ENCODE measurements around the gene ID2.
A peak's percentile ranks its signal among the peaks of the same experiment; 100 is the strongest.
"Not testable (repeated sequence)": the region's sequence is repeated elsewhere in the genome, so short reads cannot be mapped to it uniquely, and the experiment has no call there.

The ID2 gene

DNA sequence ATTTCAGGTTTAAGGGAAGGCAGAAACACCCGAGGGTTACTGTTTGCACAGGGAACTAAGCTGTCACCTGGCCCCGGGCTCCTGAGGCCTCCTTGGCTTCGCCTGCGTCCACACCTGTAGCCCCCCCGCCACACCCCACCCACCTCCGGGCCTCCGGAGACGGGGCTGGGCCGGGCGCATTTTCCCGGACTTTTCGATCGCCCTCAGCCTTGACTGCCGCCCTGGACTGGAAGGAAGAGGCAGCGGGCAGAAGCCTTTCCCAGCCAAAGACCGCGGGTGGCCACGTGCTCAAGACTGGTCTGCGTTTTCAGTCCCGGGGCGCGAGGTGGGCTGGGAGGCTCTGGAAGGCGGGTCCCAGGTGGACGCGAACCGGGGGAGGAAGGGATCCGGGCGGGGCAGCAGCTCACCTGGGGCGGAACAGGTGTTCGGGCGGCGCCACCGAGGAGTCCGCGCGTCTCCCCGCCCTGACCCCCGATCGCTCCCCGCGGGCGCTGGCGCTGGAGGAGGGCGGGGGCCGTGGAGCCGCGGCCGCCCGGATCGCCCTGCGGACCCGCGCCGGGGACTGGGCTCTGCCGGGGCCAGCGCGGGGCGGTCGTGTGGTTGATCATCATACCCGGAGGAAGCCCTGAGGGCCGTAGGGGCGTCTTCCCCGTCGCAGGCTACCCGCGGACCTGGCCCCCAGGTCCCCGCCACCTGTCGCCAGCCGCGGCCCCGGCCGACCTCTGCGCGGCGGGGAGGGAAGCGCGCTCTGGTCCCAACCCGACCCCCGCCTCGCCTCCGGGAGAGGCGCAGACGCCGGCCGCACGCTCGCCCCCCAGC is 3.2 kb downstream of the ID2 start:
- peak; percentile 52 for DNase-seq (ENCODE audit: low spot score)

DNA sequence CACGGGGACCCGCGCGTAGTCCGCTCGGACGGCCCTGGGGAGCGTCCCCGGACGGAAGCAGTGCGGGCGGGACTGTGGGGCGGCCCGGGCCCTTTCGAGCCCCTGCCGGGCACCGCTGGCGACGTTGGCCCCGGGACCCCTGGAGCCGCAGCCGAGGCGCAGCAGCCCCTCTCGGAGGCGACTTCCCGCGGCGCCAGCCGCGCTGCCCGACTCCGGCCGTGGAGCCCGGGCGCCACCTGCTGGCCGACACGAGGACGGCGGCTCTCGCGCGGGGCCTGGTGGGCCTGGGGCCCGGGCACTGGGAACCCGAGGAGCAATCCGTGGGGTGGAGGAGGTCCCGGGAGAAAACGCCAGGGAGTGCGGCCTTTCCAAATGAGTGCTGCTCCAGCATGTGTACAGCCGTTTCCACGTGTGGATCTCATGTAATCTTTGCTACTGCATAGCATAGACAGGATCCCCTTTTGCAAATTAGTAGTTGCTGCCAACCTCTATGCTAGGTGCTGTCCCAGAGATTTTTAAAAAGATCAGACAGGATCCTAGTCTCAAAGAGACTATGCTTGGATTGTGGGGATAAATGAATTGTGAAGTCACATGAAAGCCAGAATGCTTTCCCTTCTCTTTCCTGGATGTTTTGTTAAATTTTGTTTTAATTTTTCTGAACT is 4.0 kb downstream of the ID2 start:
- DNase-seq (ENCODE audit: low spot score), result peak; percentile 71

- DNase-seq (ENCODE audit: low spot score), result no peak
Observed at GRCh38 chr2:8691859-8692437, 10.1 kb downstream of the ID2 start.

GRCh38 chr2:8692783-8693156 is 10.9 kb downstream of the ID2 start:
- DNase-seq (ENCODE audit: low spot score), result no peak

DNA sequence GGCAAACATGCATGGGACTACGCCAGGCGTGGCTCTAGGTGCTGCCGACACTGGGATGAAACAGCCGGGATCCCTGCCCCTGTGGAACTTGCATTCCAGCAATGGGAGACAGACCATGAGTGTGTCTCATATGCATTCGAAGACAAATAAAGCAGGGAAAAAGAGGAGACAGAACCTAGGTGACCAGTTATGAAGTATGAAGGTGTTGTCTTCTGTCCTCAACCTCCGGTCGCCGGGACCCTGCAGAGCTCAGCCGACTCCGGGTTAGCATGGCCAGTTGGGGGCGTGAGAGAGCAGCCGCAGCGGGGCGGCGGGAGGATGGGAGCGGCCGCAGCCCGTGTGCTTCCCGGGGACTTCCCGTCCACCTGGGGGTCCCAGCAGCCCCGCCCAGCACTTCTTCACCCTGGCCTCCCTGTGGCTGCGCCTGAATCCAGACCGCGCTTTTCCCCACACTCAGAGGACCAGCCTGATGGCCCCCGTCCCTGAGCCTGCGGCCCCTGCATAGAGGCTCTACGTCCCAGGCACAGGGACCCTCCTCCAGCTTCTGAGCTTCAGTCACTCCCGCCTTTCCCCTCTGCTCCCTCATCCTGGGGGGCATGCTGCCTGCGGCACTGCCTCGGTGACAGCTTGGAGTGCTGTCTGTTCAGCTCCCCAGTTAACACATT is 11.4 kb downstream of the ID2 start:
- no peak for DNase-seq (ENCODE audit: low spot score)

- peak; percentile 33 for DNase-seq (ENCODE audit: low spot score)
Observed at GRCh38 chr2:8694737-8695136, 12.9 kb downstream of the ID2 start.

DNA sequence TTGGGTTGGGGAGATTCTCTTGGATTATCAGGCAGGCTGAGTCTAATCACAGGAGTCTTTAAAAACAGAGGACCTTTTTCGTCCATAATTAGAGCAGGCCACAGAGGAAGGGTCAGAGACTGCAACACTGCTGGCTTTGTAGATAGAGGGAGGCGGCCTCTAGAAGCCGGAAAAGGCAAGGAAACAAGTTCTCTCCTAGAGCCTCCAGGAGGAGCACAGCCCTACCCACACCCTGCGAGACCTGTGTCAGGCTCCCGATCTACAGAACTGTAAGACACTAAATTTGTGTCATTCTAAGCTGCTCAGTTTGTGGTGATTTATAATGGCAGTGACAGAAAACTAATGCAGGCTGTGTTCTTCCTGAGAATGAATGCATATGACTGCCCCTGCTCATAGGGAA is 15.3 kb downstream of the ID2 start:
- no peak for DNase-seq (ENCODE audit: low spot score)

- DNase-seq (ENCODE audit: low spot score), result no peak
Observed at GRCh38 chr2:8699839-8700238, 18.0 kb downstream of the ID2 start.

DNA sequence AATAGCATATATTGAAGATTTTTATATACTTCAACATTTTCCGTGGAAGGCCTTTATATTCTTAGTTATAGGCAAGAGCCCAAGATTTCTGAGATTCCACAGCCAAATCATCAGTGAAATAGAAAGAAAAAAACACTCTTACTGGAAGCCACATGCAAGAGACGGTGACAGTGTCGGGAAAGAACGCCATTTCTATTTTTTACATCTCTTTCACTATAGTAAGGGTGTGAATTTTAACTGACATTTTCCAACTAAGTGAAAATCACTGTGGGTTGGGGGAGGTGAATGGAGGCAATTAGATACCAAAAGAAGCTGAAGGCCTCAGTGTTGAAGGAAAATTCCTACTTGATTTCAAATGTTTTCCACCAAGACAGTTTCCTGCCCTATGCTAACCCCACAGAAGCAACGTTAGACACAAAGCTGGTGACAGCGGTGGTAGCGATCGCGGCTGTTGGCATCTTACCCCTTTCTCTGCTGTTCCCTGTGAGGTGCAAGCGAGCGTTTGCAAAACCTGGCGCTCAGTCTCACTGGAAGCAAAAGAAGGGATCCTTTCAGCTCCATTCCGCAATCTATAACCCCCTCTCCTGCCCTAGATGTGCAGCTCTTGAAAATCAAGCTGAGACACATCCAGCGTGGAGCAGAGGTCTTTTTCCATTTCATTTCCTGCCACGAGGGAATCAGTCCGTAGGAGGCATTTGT is 20.0 kb downstream of the ID2 start:
- DNase-seq (ENCODE audit: low spot score), result no peak

DNA sequence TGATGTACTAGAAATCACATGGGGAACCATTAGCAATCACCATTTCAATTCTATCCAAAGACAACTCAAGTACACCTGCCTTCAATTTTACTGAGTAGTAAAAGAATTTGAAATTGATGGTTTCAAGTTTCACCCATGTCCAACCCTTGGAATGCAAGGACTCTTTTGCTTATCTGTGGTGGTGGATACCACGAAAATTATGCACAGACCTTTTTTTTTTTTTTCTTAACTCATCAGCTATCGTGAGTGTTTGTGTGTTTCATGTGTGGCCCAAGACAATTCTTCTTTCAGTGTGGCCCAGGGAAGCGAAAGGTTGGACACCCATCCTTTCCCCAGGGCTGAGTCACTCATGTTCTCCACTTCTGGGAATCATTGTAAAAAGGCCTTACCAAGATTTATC is 23.1 kb downstream of the ID2 start:
- no peak for DNase-seq (ENCODE audit: low spot score)

DNA sequence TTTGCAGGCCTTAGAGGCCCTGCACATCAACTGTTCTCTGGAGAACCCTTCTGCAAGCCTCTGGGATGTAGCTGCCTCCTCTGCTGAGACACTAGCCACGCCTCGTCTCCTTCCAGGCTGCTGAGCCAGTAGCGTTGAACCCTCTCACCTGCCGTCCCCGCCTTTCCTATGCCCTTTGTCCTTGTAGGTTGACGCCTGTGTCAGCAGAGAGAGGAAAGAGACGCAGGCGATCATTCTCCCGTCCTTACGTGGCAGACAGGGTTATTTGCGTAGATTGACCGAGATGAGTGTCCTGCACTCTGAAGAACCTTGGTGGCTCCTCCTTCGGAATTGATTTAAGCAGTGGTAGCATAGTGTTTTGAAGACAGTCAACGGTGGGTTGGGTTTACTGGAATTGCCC is 27.8 kb downstream of the ID2 start:
- no peak for DNase-seq (ENCODE audit: low spot score)

DNA sequence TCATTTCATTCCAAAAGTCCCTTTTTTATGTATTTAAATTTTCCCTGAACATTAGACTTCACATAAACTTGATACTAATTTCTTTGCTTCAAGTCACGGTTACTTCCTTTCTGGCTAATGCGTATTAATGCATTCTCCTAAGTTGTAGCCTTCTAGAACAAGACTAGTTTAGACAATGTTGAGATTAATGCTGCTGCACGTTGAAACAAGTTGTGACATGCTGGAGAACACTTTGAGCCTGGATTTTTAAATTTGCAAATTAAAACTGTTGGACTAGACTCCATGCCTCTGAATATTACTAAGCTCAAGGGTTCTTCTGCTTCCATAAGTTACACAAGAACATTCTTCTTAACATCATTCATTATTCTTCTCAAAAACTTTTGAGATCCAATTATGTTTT is 29.1 kb downstream of the ID2 start:
- no peak for DNase-seq (ENCODE audit: low spot score)

DNA sequence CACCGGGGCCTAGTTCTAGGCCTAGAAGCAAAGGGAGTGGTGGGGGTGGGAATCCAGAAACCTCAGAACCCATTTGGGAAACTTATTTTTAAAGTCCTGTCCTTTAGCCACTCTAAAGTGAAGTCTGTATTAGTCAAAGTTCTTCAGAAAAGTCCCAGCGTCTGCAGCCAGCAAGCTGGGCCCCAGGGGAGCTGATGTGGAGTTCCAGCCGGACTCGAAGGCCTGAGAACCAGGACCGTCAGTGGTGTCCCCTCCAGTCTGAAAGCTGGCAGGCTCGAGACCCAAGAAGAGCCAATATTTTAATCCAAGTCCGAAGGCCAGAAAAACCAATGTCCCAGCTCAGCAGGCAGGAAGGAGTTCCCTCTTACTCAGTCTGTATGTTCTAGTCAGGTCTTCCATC is 32.4 kb downstream of the ID2 start:
- DNase-seq (ENCODE audit: low spot score), result no peak

DNA sequence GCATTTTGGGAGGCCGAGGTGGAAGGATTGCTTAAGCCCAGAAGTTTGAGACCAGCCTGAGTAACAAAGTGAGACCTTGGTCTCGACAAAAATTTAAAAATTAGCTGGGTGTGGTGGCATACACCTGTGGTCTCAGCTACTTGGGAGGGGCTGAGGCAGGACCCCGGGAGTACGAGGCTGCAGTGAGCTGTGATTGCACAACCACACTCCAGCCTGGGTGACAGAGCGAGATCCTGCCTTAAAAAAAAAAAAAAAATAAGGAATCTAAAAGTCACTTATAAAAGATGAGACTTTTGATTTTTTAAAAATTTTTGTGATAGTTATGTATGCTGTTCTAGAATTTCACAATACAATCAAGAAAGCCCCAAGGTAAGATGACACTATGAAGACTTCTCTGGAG is 33.1 kb downstream of the ID2 start:
- DNase-seq (ENCODE audit: low spot score), result no peak

DNA sequence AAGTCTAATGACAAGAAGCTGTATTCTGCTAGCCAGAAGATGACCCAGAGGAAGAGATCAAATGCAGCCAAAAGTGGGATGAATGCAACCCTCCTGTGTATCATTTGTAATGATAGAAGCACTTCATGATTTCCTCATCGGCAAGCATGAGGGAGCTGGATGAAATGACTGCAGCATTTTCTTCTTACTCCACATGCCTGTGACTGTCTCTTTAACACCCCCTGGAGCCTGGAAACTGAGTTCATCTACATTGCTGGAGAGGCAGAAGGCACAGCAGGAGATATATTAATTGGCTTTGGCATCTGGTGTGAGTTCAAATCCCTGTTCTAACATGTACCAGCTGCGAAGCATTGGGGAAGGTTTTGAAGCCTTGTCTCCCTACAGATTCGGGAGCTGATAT is 37.7 kb downstream of the ID2 start:
- peak; percentile 39 for DNase-seq (ENCODE audit: low spot score)

DNA sequence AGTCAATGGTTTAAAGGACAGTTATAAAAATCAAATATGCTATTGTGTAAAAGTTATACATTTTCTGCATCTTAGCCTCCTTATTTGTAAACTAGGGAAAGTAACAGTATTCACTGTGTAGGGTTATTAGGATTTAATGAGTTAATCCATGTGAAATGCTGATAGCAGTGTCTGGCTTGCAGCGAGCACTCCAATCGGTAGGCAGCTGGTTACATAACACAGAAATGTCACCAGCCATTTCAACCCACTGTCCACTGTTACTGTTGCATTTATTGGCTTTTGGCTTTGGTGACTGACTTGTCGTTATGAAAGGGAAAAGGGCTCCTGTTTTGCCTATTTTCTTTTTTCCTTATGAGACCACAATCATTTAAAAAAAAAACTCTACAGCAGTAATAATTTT is 38.9 kb downstream of the ID2 start:
- DNase-seq (ENCODE audit: low spot score), result no peak

DNA sequence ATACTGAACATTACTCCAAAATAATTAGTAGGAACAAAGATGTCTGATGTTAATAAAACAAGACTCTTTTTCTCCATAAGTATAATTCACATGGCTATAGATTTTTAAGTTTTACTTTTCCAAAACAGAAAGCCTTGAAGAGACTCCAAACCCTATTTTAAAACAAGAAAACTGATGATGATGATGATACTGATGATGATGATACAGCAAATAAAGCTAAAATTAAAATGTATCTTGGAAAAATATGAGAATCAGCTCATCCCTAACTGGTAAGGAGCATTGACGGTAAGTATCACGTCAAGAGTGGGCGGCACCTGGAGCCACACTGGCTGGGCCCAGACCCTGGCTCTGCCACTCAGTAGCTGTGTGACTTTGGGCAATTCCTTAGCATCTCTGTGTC is 39.6 kb downstream of the ID2 start:
- no peak for DNase-seq (ENCODE audit: low spot score)

DNA sequence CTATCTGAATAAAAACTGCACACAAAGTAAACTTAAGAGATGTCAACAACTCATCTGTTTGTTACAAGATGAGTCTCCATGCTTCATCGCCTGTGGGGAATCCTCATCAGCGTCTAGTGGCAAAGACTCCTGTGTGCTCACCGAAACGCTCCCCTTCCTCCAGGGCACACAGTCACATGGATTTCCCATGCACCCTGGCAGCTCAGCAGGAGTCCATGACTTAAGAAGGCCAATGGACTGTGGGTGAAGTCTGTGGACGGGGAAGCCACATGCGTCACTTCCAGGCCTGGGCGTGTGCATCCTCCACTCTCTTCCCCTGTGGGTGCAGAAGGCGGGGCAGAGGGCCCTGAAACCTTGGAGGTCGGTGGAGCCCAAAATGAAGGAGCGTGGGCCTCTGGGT is 41.1 kb downstream of the ID2 start:
- no peak for DNase-seq (ENCODE audit: low spot score)

GRCh38 chr2:8725838-8726237 is 44.0 kb downstream of the ID2 start:
- no peak for DNase-seq (ENCODE audit: low spot score)

GRCh38 chr2:8728305-8729015 is 46.6 kb downstream of the ID2 start:
- no peak for DNase-seq (ENCODE audit: low spot score)

- DNase-seq (ENCODE audit: low spot score), result not testable (repeated sequence)
Observed at GRCh38 chr2:8729101-8729500, 47.2 kb downstream of the ID2 start.

GRCh38 chr2:8729939-8730338 is 48.1 kb downstream of the ID2 start:
- DNase-seq (ENCODE audit: low spot score), result no peak

All from AG08395 (cell line).